K562 (cell line): Measurements from ENCODE around the gene ADIPOR1. TPM values are rescaled to one million over a fixed set of nuclear protein-coding genes. Genes with fewer than 3 reads are reported as not detected.

Experiments
- BDP1 ChIP-seq: IDR thresholded peaks from 3 replicates; pipeline ENCODE4 v1.6.1; 2011; ENCODE audit not compliant: insufficient read length, insufficient read depth
- BRD4 ChIP-seq: fragments of 200-600 bp; sonication (generic); IDR thresholded peaks from 2 replicates; pipeline ENCODE4 v1.6.1; 2017; ENCODE audit warnings: inconsistent platforms
- CHD1 ChIP-seq: fragments of 200-600 bp; sonication (generic); IDR thresholded peaks from one replicate; pipeline ENCODE4 v1.6.1; 2012; ENCODE audit warnings: mild to moderate bottlenecking, moderate library complexity, low read length, inconsistent platforms
- DNMT1 ChIP-seq: fragments of 450-650 bp; IDR thresholded peaks from 2 replicates; pipeline ENCODE4 v1.6.1; 2016; ENCODE audit warnings: antibody characterized with exemption, mild to moderate bottlenecking
- ELF4 ChIP-seq: fragments of 450-650 bp; formaldehyde crosslinking; IDR thresholded peaks from 2 replicates; pipeline ENCODE4 v1.4.0; 2022; ENCODE audit warnings: missing genetic modification characterization
- HMBOX1 ChIP-seq: sonication (generic); IDR thresholded peaks from 2 replicates; pipeline ENCODE4 v1.6.1; 2016
- HMG20B ChIP-seq: fragments of 250-450 bp; sonication (Bioruptor Pico); IDR thresholded peaks from 2 replicates; pipeline ENCODE4 v1.5.0; 2021; ENCODE audit warnings: mild to moderate bottlenecking
- MBD2 ChIP-seq: sonication (generic); IDR thresholded peaks from 2 replicates; pipeline ENCODE4 v1.6.1; 2016; ENCODE audit warnings: low read depth, borderline replicate concordance
- MECOM ChIP-seq: fragments of 250-450 bp; sonication (Bioruptor Pico); IDR thresholded peaks from 2 replicates; pipeline ENCODE4 v1.8.0; 2022; ENCODE audit warnings: inconsistent platforms
- MIER1 ChIP-seq: fragments of 450-650 bp; IDR thresholded peaks from 2 replicates; pipeline ENCODE4 v1.6.1; 2016; ENCODE audit warnings: antibody characterized with exemption, mild to moderate bottlenecking, low read depth
- NELFE ChIP-seq: IDR thresholded peaks from 2 replicates; pipeline ENCODE4 v1.6.1; 2011; ENCODE audit warnings: mild to moderate bottlenecking; ENCODE audit not compliant: insufficient read depth, insufficient read length
- PRMT5 ChIP-seq: sonication (generic); formaldehyde crosslinking; IDR thresholded peaks from 2 replicates; pipeline ENCODE4 v1.5.0; 2020; ENCODE audit warnings: missing genetic modification reagents
- RCOR1 ChIP-seq, 2 experiments: IDR thresholded peaks; 2 replicates each; pipeline ENCODE4 v1.6.1; 2012; ENCODE audit warnings: low read depth in 2 of 2, low read length in 2 of 2, borderline replicate concordance in 1 of 2, improper control_type of control experiment in 1 of 2
- SIRT6 ChIP-seq: IDR thresholded peaks from one replicate; pipeline ENCODE4 v1.6.1; 2012; ENCODE audit warnings: low read depth, mild to moderate bottlenecking, control low read depth, inconsistent platforms, low read length, moderate library complexity
- TBP ChIP-seq: optimal IDR thresholded peaks from 2 replicates; pipeline ENCODE3; 2011; ENCODE audit warnings: low read depth, low read length, improper control_type of control experiment
- XRCC4 ChIP-seq: IDR thresholded peaks from one replicate; pipeline ENCODE4 v1.6.1; 2011; ENCODE audit not compliant: insufficient read depth, insufficient read length; ENCODE audit errors: extremely low read depth
- ZNF133 ChIP-seq: fragments of 250-450 bp; sonication (Bioruptor Pico); IDR thresholded peaks from 2 replicates; pipeline ENCODE4 v1.4.0; 2020; ENCODE audit warnings: mild to moderate bottlenecking
- ZNF184 ChIP-seq: sonication (generic); formaldehyde crosslinking; IDR thresholded peaks from 2 replicates; pipeline ENCODE4 v1.5.0; 2020; ENCODE audit warnings: missing genetic modification reagents
- ZNF280A ChIP-seq: fragments of 450-650 bp; IDR thresholded peaks from 2 replicates; pipeline ENCODE4 v1.6.1; 2018; ENCODE audit warnings: mild to moderate bottlenecking, low read depth; ENCODE audit not compliant: partially characterized antibody
- ZNF699 ChIP-seq: fragments of 250-450 bp; sonication (Bioruptor Pico); IDR thresholded peaks from 2 replicates; pipeline ENCODE4 v1.8.0; 2021; ENCODE audit warnings: mild to moderate bottlenecking, moderate library complexity; ENCODE audit not compliant: insufficient replicate concordance
- ZSCAN29 ChIP-seq: fragments of 450-650 bp; IDR thresholded peaks from 2 replicates; pipeline ENCODE4 v1.6.1; 2017
- polyA plus RNA-seq, 8 experiments: library from polyadenylated mRNA; depleted of rRNA in 4 of 8; stranded (reverse) in 5 of 8; unstranded in 3 of 8; fragments of >200 nt; fragmentation: Nextera tagmentation in 2 of 8; fragmentation: Illumina TruSeq in 1 of 8; extraction: Ambion mirVana in 2 of 8; extraction: Trizol in 1 of 8; gene quantifications; 2 replicates each; pipeline versions ENCODE4 v1.2.1 to v1.2.3, GENCODE V29; 2011 to 2014; ENCODE audit warnings: inconsistent platforms in 1 of 8, missing spikeins in 1 of 8
- total RNA-seq, 7 experiments: library from RNA; depleted of rRNA in 6 of 7; stranded (reverse); fragments of >200 nt in 6 of 7; fragmentation: Illumina TruSeq in 2 of 7; extraction: Trizol in 2 of 7; gene quantifications; 2 replicates each; pipeline versions ENCODE4 v1.2.1 to v1.2.3, GENCODE V29; 2011 to 2021; ENCODE audit warnings: low replicate concordance in 1 of 7
- TF ChIP-seq, protein P1 (sequence below): fragments of 150-350 bp; conservative IDR thresholded peaks from 2 replicates; pipeline ENCODE4 v1.6.1; 2014; ENCODE audit warnings: low read length

ADIPOR1 gene
- total and polyA plus RNA-seq, 9 of the 15 experiments (the other 6 are each of a cell fraction or from before 2014, with no cell fraction given) = 29.0 to 217 (median 100) TPM

- TF ChIP-seq MIER1 = no peak
- TF ChIP-seq HMG20B = no peak
- no peak for TF ChIP-seq DNMT1
- no peak for TF ChIP-seq XRCC4
- TF ChIP-seq BDP1 = no peak
- TF ChIP-seq ZNF184 (CRISPR knock-in tag) = no peak
- TF ChIP-seq ZNF280A = no peak
- no peak for TF ChIP-seq BRD4
- TF ChIP-seq ZNF699 = no peak
- 0 out of 2 replicates have a peak, but pooled peaks have one; percentile 45 for TF ChIP-seq ELF4 (CRISPR knock-in tag)
- no peak for TF ChIP-seq ZNF133
- no peak for TF ChIP-seq NELFE
- TF ChIP-seq CHD1 = peak; percentile 11
- peak; percentile 79; the same call in 1 of the 2 replicates for TF ChIP-seq MBD2
- TF ChIP-seq RCOR1 (IDR thresholded peaks at IDR 0.05; ENCODE audit: borderline replicate concordance in 1 of 2, low read depth in 2 of 2, low read length in 2 of 2) = peak; percentile 40 to 64; a peak in 2 of 4 replicates
- 0 out of 2 replicates have a peak, but pooled peaks have one; percentile 39 for TF ChIP-seq HMBOX1
- TF ChIP-seq, protein P1, sequence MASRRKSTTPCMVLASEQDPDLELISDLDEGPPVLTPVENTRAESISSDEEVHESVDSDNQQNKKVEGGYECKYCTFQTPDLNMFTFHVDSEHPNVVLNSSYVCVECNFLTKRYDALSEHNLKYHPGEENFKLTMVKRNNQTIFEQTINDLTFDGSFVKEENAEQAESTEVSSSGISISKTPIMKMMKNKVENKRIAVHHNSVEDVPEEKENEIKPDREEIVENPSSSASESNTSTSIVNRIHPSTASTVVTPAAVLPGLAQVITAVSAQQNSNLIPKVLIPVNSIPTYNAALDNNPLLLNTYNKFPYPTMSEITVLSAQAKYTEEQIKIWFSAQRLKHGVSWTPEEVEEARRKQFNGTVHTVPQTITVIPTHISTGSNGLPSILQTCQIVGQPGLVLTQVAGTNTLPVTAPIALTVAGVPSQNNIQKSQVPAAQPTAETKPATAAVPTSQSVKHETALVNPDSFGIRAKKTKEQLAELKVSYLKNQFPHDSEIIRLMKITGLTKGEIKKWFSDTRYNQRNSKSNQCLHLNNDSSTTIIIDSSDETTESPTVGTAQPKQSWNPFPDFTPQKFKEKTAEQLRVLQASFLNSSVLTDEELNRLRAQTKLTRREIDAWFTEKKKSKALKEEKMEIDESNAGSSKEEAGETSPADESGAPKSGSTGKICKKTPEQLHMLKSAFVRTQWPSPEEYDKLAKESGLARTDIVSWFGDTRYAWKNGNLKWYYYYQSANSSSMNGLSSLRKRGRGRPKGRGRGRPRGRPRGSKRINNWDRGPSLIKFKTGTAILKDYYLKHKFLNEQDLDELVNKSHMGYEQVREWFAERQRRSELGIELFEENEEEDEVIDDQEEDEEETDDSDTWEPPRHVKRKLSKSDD = 0 out of 2 replicates have a peak, but pooled peaks have one; percentile 67
- peak; percentile 85 for TF ChIP-seq TBP
- no peak for TF ChIP-seq SIRT6
- 0 out of 2 replicates have a peak, but pooled peaks have one; percentile 32 for TF ChIP-seq ZSCAN29
- no peak for TF ChIP-seq PRMT5
- TF ChIP-seq MECOM = no peak; the same call in 1 of the 2 replicates
Observed at GRCh38 chr1:202926581-202927491, 31.3 kb downstream of the ADIPOR1 start, which contains the start of gene KLHL12 (continued).
